ENCODE data around the gene SCGB1C2. TPM values are rescaled to one million over a fixed set of nuclear protein-coding genes. Genes with fewer than 3 reads are reported as not detected.

SCGB1C2 gene
- total RNA-seq, 1 donor from 2014 or later: not detected

DNA sequence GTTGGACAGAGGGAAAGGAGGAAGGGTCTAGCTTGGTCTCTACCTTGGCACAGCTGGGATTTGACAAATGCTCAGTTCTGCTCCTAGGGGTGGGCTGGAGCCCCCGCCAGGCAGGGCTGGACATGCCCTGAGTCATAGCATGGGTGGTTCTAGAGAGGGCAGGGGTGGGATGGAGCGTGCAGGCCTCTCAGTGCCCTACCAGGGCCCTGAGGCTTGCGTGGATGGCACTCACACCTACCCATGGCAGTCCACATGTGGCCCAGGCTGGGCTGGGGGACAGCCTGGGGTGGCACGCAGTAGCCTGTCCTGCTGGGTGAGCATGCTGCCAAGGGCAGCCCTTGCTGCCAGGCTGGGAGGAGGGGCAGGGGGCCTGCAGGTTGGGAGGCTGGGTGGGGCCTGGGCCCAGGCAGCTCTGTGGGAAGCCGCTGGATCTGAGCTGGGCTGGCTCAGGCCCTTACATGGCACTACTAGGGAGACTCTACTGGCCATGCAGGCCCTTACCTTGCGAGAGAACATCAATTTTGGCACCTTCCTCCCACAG, 32.8 kb downstream of the SCGB1C2 start:
- DNase-seq (ENCODE audit: low spot score): no peak

DNA sequence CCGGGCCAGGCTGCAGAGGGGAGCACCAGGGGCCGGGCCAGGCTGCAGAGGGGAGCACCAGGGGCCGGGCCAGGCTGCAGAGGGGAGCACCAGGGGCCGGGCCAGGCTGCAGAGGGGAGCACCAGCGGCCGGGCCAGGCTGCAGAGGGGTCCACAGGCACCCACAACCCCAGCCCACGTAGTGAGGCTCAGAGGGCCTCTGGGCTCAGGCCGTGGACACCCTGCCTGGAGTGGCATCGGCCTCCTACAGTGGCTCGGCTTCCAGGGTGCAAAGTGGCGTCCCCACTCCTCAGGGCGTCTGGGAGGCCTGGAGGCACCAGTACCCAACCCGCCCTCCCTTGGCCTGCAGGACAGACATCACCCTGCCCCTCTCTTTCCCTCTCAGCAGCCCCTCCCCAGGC, 34.5 kb downstream of the SCGB1C2 start:
- no peak for DNase-seq (ENCODE audit: low spot score)

DNA sequence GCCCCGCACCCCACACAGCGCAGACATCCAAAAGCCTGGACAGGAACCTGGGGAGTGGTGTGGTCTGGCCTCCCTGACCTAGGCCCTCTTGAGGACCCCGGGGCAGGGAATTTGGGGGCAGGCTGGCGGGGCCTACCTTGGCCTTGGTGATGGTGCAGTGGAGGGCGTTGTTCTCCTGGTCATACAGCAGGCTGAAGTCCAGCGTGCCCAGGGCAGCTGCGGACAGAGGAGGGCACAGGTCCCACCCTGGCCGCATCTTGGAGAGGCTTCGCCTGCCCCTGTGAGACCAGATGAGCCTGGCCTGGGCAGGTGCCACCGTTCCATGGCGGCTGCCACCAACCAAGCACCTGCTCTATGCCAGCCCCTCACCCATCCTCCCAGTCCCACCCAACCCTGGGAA, 35.0 kb downstream of the SCGB1C2 start:
- DNase-seq (ENCODE audit: low spot score): no peak

DNA sequence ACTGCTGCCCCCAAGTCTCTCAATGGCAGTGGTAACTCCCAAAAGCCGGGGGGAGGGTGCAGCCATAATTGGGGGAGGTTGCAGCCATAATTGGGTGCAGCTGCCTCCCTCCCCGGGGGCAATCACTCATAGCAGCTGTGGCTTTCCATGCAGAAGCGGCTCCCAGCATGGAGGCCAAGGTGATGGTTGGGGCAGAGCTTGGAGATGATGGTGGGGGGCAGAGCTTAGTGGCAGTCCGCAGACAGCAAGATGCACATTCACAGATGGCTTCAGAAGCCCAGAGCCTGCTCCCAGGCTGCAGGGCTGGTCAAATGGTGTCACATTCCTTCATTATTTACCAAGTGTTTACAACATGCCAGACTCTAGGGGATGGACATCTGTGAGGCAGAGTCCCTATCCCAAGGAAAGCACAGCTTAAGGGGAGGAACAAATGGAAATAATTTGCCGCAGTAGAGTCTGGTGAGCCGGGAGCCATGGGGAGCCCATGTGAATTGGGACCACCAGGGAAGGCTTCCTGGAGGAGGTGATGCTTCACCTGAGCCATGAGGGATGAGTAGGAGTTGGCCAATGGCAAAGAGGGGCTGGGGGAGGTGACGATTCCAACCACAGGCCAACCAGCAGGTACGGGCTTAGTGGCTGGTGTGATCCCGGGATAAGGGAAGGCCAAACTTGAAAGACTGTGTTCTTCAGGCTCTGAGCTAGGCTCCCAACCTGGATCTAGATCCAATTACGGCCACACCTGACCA, 36.0 kb downstream of the SCGB1C2 start:
- DNase-seq (ENCODE audit: low spot score): no peak

DNA sequence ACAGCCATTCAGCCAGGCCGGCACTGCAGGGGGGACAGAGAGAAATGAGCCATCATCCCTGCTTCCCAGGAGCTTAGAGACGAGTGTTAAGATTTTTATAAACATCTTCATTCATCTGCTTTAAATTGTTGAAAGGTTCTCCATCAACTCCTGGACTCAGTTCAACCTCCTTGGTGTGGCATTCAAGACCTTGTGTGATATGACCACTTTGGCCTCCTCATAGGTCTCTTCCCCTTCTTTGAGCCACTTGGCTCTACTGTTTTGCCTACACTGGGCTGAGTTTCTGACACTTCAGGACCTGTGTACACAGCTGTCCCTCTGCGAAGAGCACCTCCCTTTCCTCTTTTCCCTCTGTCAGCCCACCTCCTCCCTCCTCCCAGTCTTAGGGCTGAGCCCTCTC, 39.8 kb downstream of the SCGB1C2 start:
- no peak for DNase-seq (ENCODE audit: low spot score)

DNA sequence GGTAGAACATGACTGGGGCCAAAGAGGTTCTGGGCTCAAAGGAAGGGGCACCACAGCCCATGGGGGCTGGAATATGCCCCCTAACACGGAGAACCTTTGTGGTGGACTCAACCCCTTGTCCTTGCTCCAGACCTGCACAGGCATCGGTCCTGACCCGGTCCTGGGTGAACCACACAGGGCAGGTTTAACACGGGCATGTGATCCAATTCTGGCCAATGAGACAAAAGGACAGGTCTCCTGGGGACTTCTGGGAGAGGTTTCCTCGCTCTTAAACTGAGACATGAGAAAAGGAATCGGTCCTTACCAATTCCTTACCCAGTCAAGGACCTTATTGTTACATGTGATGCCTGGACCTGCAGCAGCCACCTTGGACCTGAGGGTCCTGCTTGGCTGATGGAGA, 40.4 kb downstream of the SCGB1C2 start:
- DNase-seq (ENCODE audit: low spot score): no peak

DNA sequence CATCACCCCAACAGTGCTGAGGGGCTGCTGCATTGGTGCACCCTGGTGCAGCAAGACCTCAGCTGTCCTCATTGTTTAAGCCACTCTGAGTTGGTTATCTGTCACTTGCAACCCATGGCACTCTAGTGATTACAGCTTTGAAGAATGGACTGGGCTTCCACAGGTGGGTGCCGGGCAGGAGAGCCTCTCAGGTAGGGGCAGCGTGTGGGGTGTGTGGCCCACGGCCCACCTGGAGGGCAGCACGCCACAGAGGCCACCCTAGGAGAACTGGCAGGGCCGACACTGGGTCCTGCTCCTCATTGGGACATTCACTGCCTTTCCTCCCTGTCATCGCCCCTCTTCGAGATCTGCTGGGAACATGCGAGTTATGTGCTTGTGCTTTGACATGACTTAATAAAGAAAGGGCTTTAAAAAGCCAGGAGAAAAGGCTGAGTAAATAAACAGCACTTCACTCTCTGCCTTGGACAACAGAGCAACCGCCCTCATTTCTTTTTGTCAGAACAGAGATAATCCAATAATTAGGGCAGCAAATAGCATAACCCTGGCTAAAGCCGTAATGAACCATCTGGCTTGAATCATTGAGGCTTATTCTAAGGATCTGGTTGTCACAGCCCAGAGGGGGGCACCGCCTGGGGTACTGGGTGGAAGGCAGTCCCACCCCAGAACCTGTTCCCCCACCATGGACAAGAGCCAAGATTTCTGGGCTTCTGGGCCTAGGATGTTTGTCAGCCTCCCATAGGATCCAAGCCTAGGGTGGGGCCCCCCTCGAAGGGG, 41.1 kb downstream of the SCGB1C2 start:
- DNase-seq (ENCODE audit: low spot score): no peak

DNA sequence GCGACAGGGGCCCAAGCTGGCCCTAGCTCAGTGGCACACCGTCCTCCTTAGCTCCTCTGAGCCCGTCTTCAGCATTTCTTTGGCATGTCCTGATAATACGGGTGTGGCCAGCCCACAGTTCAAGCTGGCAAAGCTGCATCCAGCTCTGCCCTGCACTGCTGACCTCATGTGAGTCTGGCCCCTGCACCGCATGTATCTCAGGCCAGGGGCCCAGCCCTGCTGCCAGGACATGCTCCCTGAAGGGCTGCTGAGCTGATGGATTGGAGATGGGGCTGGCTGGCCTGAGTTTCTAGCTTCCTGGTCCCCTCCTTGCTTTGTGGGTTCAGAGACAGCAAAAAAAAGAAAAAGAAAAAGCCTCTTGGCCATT, 41.7 kb downstream of the SCGB1C2 start:
- DNase-seq (ENCODE audit: low spot score): no peak

DNA sequence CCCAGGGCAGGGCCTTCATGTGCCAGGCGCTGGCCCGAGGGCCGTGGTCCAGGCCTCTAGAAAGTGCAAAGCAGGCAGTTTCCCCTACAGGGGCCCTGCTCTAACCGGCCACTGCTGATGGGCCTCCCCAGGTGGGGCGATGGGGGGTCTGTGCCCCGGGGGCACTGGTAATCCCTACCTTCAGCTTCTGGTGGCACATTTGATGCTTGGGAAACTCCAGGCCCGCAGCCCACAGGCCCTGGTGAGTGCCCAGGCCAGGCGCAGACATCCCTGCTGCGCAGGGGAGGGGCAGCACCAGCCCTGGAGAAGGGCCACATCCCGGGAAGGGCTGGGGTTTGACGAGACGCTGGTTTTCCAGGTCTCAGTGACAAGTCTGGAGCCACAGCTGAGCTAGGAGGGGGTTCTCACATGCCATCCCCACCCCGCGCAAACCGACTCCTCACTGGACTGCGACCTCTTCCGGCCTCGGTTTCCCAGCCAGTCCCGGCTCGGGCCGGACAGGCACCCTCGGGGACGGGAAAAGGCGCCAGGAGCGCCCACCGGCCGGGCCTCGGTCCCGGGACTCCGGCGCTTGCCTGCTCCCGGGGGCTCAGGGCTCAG, 42.5 kb downstream of the SCGB1C2 start:
- no peak for DNase-seq (ENCODE audit: low spot score)

DNA sequence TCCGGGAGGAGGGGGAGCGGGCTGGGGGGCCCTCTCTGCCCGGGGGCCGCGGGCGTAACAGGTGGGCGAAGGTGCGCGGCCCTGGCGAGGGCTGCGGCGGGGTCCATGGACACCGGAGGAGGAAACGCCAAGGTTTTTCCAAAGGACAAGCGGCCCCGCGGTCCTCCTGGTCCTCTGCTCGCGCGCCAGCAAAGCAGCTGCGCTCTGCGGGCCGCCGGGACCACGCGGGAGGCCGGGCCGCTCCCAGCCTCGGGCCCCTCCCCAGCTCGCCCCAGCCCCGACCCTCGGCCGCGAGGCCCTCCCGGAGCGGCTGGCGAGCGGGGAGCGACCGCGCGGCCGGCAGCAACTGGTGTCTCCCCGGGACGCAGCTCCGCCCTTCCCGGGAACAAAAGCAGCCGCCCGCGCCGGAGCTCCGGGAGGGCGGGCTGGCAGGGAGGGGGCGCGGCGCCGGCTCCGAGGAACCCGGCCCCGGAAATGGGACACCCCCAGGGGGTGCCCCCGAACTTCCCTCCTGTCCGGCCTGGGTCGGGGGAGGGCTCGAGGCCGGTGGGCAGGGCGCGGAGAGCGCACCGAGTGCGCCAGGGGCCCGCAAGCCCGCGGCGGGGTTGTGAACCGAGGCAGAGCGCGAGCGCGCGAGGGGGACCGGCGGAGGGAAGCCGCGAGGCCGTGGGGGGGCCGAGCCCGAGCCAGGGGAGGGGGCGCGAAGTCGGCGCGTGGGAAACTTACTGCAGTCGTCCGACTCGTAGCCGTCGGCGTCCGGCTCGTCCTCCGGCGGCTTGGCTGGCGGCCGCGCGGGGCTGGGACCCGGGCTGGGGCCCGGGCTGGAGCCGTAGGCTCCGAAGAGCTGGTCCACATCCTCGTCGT, 43.2 kb downstream of the SCGB1C2 start:
- no peak for DNase-seq (ENCODE audit: low spot score)

DNA sequence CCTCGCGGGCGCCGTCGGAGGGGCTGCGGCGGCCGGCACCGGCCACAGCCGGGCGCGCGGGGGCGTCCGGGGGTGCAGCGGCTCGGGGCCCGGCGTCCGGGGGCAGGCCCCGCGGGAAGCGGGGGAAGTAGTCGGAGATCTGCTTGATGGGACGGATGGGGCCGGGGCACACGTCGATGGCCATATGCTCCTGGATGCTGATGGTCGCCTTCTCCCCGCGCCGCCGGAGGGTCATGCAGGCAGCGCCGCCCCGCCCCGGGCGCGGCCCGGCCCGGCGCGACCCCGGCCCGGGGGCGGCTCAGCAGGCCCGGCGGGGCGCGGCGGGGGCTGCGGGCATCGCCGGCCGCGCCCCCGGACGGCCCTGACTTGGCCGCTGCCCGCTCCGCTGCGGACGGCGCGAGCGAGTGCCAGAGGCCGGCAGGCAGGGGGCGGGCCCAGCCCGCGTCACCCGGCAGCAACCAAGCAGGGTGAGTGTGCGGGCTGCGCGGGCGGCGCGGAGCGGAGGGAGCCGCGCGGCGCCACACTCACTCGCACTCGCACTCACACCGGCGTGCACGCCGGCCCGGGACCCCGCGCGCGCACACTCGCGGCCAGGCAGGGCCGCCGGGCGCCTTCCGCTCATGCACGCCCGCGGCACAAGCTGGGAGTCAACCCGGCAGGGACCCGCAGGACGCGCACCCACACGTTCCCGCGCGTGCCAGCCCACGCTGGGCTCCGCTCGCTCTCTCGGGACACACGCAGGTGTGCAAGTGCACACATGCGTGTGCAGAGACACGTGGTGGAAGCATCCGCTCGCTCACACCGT, 44.1 kb downstream of the SCGB1C2 start, which contains the start of gene DOC2B:
Gene DOC2B (minus strand): TSS at position 406 of the 805 bp plus-strand sequence. CDS start 171 bp downstream, at position 235.
- DNase-seq (ENCODE audit: low spot score): no peak

DNA sequence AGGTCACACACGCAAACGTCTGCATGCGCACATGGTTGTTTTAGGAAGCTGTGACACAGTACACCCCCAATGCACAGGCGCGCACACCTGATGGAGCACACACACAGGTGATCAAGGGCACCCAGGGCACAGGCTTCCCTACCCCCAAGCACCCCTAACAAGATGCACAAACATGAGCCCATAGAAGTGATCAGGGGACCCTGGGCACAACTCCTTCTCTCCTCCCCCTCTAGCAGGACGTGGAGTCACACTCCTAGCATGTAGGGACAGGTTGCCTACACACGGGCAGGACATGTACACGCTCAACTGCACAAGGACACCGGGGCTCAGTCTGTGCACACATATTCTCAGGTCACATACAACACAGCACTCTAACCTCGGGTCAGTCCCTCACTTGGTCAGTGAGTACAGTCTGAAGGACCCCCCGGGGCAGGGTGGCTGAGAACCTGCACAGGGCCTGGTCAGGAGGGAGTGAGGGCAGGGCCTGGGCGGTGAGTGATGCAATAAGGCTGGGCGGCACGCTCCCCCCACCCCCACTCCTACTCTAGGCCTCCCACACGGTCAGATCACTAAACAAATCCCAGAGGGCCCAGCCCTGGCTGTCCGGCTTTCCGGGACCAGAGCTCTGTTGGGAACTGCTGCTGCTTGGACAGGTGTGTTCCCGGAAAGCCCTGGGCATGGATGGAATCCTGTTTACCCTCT, 44.8 kb downstream of the SCGB1C2 start:
- no peak for DNase-seq (ENCODE audit: low spot score)

DNA sequence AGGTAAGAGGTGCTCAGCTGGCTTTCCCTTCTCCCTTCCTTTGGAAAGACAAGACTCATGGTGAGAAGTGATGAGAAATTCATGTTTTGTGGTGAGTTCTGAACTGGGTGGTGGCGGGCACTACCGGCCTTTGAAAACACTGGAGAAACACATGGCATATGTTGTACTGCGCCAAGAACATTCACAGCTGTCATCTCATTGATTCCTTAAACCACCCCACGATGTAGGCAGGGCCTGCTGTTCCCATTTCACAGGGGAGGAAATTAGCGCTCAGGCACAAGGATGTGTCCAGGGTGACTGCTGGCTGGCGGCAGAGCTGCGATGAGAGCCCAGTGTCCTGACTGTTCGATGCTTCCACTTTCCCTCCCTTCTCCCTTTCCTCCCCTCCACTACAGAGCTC, 45.7 kb downstream of the SCGB1C2 start:
- DNase-seq (ENCODE audit: low spot score): no peak

DNA sequence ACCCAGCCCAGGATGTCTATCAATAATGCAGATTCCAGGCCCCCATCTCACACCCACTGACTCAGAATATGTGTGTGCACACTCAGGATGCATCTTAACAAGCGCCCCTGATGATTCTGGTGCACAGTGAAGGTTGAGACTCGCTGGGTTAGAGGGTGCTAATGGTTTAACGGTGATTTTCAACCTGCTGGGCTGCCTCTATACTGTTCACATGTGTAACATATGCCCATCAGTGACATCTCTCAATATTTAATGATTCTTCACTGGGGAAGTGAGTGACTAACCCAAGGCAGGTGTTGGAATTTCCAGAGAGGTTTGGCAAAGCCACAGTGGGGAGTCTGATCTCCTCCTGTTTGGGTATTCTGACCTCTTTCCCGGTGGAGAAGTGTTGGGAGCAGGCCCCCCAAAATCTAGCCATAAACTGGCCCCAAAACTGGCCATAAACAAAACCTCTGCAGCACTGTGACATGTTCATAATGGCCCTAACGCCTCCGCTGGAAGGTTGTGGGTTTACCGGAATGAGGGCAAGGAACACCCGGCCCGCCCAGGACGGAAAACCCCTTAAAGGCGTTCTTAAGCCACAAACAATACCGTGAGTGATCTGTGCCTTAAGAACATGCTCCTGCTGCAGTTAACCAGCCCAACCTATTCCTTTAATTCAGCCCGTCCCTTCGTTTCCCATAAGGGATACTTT, 48.2 kb downstream of the SCGB1C2 start:
- DNase-seq (ENCODE audit: low spot score): no peak

DNA sequence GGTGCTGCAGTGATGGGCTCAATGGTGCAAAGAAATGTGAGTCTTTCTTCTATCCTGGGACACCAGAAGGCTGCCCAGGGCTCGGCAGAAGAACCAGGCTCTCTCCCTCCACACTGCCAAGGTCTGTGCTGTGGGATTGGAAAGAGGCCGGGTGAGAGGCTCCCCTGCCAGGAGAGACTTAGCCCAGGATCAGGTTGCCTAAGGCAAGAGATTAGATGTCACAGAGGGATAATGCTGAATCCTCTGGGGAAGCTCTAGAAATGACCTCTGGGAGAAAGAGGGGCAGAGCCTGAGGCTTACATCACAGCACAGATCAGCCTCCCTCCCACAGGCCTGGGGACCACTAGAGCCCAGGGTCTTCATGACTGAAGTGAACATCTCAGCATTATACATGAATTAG, 49.8 kb downstream of the SCGB1C2 start:
- no peak for DNase-seq (ENCODE audit: low spot score)

All from mesenteric fat pad (tissue), 1 donor.